ENCODE data around the gene LTN1. TPM values are rescaled to one million over a fixed set of nuclear protein-coding genes. Genes with fewer than 3 reads are reported as not detected.

The LTN1 gene
- total RNA-seq, 6 experiments from 2014 or later: 19.8 to 23.4 (median 20.8) TPM

DNA sequence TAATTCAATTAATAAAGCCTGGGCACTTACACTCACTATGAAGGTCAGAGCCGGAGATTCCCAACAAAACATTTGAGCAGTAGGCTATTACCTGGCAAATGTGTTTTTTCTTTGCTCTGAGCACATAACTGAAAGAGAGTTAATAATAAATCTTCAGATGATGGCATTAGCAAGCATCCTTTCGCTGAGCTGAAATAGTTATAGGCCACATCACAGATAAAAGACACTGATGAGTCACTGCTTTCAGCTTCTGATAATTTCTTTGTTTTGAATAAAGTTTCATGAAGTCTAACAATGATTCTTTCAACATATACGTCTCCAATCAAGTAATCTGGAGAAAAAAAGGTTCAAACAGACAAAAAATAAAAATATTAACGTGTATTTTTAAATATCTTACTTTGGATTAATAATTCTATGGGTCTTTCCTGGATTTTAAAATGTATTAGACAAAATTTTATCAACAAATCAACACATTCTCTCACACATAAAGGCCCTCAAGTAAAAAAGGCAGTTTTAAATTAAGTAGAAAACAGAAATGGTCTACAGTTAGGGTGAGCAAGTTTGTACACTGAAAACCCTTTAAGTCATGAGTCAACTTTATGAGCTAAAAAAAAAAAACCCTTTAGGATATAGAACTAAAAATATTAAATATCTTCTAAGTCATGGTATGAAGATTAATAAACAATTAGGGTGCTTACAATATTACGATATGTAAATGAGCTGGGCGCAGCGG lies 33.1 kb downstream of the LTN1 start:
- Mint-ChIP-seq H3K4me3 (peak overlapping the region; percentile 54; the same call in 1 of the 2 replicates), H3K36me3 (ENCODE audit: low read depth) (peaks cover 35% of the 10 kb centered on the region), H3K27ac (peak overlapping the region; percentile 90), H3K4me1 (ENCODE audit: low read depth) (peaks cover 29% of the 10 kb centered on the region), H3K9me3 (no peaks in the 10 kb centered on the region), H3K27me3 (ENCODE audit: insufficient read depth) (no peaks in the 10 kb centered on the region; the same call in 1 of the 2 replicates)
- TF ChIP-seq, protein P1, sequence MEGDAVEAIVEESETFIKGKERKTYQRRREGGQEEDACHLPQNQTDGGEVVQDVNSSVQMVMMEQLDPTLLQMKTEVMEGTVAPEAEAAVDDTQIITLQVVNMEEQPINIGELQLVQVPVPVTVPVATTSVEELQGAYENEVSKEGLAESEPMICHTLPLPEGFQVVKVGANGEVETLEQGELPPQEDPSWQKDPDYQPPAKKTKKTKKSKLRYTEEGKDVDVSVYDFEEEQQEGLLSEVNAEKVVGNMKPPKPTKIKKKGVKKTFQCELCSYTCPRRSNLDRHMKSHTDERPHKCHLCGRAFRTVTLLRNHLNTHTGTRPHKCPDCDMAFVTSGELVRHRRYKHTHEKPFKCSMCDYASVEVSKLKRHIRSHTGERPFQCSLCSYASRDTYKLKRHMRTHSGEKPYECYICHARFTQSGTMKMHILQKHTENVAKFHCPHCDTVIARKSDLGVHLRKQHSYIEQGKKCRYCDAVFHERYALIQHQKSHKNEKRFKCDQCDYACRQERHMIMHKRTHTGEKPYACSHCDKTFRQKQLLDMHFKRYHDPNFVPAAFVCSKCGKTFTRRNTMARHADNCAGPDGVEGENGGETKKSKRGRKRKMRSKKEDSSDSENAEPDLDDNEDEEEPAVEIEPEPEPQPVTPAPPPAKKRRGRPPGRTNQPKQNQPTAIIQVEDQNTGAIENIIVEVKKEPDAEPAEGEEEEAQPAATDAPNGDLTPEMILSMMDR (IDR thresholded peaks at IDR 0.05): no peak
- DNase-seq: peak; percentile 79

DNA sequence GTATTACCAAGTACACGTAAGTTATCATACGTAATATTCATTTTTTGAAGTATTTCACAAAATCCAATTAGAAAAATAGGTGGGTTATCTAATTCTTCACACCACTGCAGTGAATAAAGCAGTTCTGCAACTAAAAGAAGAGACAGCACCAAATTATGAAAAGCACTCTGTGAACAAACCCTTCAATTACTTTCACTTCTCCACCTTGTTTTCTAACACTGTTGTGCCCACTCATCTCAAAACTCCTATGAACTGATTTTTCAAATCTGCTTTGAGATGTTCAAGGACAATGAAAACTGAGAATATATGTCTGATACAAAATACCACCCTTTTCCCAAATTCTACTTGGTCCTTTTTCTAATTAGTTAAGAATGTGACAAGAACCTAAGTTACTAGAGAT lies 39.4 kb downstream of the LTN1 start:
- Mint-ChIP-seq H3K27ac (no peak overlapping the region), H3K4me3 (no peak overlapping the region), H3K36me3 (ENCODE audit: low read depth) (peaks cover 30% of the 10 kb centered on the region), H3K4me1 (ENCODE audit: low read depth) (peaks cover 13% of the 10 kb centered on the region), H3K9me3 (no peaks in the 10 kb centered on the region), H3K27me3 (ENCODE audit: insufficient read depth) (no peaks in the 10 kb centered on the region; the same call in 1 of the 2 replicates)
- TF ChIP-seq, protein P1 (IDR thresholded peaks at IDR 0.05): no peak
- DNase-seq: no peak

DNA sequence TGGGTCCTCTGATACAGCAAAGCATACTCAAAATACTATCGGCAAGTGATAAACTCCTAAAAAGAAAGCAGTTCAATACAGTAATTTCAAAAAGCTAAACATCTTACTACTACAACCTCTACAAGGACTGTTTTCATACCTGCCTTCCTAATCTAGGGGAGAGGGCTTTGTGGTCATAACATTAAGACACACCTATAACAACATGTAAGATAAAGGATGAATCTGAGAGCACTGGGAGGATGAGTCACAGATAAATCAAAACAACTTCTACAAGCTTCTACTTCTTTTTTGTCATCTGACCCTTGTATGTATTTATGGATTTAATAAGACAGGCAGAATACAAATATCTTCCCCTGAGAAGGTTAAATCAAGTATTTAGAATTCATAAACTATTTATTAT lies 40.0 kb downstream of the LTN1 start:
- no peak for DNase-seq
- Mint-ChIP-seq H3K27me3 (ENCODE audit: insufficient read depth) (no peaks in the 10 kb centered on the region; the same call in 1 of the 2 replicates), H3K36me3 (ENCODE audit: low read depth) (peaks cover 24% of the 10 kb centered on the region), H3K9me3 (no peaks in the 10 kb centered on the region), H3K4me1 (ENCODE audit: low read depth) (peaks cover 12% of the 10 kb centered on the region), H3K4me3 (no peak overlapping the region), H3K27ac (no peak overlapping the region; the same call in 1 of the 2 replicates)
- TF ChIP-seq, protein P1 (IDR thresholded peaks at IDR 0.05): no peak

DNA sequence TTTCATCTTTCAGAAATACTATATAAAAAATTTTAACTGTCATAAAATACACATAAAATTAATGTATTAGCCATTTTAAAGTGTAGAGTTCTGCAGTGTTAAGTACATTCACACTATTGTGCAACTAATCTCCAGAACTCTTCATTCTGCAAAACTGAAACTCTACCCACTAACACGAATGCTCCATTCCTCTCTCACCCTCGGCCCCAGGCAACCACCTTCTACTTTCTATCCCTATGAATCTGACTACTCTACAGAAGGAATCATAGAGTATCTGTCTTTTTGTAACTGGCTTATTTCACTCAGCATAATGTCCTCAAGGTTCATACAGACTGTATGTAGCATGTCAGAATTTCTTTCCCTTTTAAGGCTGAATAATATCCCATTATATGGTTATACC lies 43.4 kb downstream of the LTN1 start:
- H3K9me3 Mint-ChIP-seq: no peaks in the 10 kb centered on the region
- peaks cover 16% of the 10 kb centered on the region for H3K4me1 Mint-ChIP-seq (ENCODE audit: low read depth)
- H3K27ac Mint-ChIP-seq: no peak overlapping the region
- no peak for DNase-seq
- H3K36me3 Mint-ChIP-seq (ENCODE audit: low read depth): peaks cover 5% of the 10 kb centered on the region
- H3K4me3 Mint-ChIP-seq: no peak overlapping the region
- no peaks in the 10 kb centered on the region; the same call in 1 of the 2 replicates for H3K27me3 Mint-ChIP-seq (ENCODE audit: insufficient read depth)
- TF ChIP-seq, protein P1 (IDR thresholded peaks at IDR 0.05): no peak

DNA sequence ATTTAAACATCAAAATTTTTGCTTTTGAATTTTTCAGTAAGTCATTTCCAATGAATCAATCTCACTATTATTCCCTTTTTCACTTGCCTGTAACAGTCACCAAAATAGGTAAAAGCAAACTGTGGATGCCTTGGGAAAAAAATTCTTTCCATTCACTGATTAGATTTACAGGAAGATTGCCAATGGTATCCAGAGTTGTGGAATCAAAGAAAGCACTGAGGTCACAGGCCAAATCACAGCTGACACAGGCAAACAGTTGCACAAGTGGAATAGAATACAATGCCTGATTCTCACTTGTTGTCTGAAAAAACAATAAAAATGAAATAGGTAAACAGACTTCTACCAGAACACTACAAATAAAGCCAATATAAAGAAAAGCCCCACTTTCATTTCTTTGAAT lies 48.4 kb downstream of the LTN1 start:
- Mint-ChIP-seq H3K27ac (no peak overlapping the region), H3K9me3 (no peaks in the 10 kb centered on the region), H3K27me3 (ENCODE audit: insufficient read depth) (no peaks in the 10 kb centered on the region), H3K4me3 (no peak overlapping the region), H3K36me3 (ENCODE audit: low read depth) (no peaks in the 10 kb centered on the region), H3K4me1 (ENCODE audit: low read depth) (peaks cover 24% of the 10 kb centered on the region)
- no peak for DNase-seq
- TF ChIP-seq, protein P1 (IDR thresholded peaks at IDR 0.05): no peak
